GM13976 (cell line): ENCODE measurements around the gene SAMD3.
"Not testable (repeated sequence)": the region's sequence is repeated elsewhere in the genome, so short reads cannot be mapped to it uniquely, and the experiment has no call there.

Experiments used
- DNase-seq: peaks from one replicate; pipeline ENCODE4 v3.0.0; 2012; ENCODE audit warnings: low spot score
- CTCF ChIP-seq: IDR thresholded peaks from 2 replicates; pipeline ENCODE4 v1.5.1; 2012; ENCODE audit warnings: borderline replicate concordance, mild to moderate bottlenecking; ENCODE audit not compliant: insufficient read depth; ENCODE audit errors: extremely low read depth, missing control alignments, control extremely low read depth
- in situ Hi-C: fragments of 300-500 bp; cut with MboI; formaldehyde crosslinking; loops from one replicate; pipeline ENCODE4 v1.12.0; 2022; ENCODE audit warnings: low sequenced_read_pairs, mixed read lengths, inconsistent platforms; ENCODE audit not compliant: unreplicated experiment

The SAMD3 gene

DNA sequence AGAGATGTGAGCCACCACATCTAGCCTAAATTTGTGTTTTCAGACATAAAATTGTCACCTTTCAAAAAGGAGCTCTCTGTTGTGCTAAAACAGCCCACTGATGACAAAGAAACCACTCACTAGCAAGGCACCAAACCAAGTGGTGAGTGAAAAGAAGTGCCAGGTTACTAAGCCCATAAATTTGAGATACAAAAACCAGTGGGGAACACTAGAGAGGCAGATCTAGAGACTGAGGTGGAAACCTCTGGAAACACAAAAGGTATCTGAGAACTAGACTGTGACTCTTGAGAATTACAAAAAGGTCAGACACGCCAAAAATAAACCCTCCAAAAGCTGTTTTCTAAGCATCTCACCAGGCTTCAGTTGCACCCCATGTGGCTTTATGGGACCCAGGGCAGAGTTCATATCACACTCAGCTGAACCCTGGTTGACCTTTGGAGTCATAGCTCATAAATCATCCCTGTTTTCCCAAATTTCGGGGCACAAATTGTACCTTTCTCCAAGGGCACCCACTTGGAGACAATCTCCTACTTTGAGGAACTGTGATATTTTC, 24.2 kb downstream of the SAMD3 start:
- TF ChIP-seq CTCF: no peak
- DNase-seq: no peak
- in situ Hi-C loops: no loop called here

DNA sequence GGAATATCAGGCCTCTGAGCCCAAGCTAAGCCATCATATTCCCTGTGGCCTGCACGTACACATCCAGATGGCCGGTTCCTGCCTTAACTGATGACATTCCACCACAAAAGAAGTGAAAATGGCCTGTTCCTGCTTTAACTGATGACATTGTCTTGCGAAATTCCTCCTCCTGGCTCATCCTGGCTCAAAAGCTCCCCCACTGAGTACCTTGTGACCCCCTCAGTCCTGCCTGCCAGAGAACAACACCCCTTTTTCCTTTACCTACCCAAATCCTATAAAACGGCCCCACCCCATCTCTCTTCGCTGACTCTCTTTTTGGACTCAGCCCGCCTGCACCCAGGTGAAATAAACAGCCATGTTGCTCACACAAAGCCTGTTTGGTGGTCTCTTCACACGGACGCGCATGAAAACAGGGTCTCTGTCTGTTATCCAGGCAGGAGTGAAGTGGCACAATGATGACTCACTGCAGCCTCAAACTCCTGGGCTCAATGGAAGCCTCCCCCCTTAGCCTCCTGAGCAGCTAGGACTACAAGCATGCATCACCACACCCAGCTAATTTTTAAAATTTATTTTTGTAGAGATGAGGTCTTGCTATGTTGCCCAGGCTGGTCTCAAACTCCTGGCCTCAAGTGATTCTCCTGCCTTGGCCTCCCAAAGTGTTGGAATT, 24.8 kb downstream of the SAMD3 start:
- in situ Hi-C loops, DNase-seq: not testable (repeated sequence)

- DNase-seq, in situ Hi-C loops: not testable (repeated sequence)
These were observed 28.3 kb downstream of the SAMD3 start for GRCh38 chr6:130194434-130194833.

DNA sequence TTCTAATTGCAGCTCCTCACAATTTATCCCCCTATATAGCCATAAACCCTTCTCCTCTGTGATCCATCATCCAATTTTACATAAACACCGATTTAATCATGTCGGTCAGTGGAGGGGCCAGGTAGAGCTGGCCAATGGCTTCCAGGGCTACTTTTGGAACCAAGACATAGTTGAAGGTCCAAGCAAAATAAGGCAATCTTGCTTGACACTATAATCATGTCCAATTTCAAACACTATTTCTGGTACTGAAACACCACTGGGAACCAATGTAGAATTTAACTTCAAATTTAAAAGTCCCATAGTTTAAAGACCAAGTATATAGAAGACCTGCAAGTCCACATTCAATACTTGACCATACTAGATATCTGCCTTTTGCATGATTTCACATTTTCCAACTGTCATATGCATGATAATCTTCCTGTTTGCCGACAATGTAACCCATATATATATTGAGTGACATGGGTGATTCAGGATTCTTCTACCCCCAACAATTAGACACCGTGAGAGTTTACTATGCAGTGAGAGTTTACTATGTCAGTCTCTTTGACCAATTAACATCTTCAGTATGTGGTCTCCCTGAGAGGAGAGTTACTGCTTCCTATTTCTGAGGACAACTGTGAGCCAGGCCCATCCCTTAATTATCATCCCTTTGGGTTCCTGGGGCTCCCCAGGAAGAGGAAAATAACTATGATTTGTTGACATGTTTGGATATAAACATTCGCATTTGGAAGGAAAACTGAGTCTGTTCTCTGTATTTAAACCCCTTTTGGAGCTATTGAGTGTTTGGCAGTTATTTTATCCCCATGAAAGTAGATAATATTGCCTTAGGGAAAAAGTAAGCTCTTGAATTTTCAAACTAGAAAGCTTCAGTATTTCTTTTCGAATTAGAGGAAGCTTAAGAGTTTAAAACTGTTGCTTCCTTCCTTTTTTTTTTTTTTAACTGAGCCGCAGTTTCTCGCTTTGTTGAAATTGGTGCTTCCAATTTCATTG, 31.8 kb downstream of the SAMD3 start:
- in situ Hi-C loops: no loop called here
- DNase-seq: no peak
- TF ChIP-seq CTCF: no peak

DNA sequence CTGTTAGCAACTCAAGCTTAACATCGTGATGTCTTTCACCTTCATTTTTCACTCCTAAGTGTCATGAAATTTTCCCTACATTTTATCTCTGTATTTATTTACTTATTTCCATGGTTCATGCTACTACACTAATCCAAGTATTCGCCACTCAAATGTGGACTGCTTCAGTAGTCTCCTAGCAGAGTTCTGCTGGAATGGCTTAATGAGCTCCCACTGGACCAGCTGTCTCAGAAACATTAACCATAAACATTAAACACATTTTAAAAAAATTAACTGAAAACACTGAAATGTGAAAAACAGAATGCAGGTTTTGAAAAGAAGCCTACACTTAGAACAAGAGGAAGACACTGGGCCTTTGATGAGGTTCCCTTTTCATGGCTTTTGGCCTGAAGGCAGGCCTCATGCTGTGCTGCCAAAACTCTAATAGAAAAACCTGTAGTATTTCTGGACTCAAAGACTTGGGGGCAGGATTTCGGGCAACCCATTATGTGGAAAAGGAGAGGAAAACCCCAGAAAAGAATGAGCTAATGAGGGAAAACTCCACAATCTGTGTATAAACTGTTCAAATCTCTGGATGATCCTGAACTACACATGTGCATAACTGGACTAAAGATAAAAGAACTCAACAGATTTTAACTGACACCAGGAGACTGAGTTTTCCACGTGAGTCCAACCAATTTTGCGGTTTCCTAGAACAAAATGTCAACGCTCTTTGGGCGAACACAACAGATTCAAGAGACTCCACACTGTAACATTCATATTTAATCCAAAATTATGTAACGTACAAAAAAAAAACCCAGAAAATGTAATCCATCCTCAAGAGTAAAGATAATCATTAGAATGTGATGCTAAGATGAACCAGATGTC, 33.0 kb downstream of the SAMD3 start:
- in situ Hi-C loops: no loop called here
- no peak for DNase-seq
- TF ChIP-seq CTCF: no peak

DNA sequence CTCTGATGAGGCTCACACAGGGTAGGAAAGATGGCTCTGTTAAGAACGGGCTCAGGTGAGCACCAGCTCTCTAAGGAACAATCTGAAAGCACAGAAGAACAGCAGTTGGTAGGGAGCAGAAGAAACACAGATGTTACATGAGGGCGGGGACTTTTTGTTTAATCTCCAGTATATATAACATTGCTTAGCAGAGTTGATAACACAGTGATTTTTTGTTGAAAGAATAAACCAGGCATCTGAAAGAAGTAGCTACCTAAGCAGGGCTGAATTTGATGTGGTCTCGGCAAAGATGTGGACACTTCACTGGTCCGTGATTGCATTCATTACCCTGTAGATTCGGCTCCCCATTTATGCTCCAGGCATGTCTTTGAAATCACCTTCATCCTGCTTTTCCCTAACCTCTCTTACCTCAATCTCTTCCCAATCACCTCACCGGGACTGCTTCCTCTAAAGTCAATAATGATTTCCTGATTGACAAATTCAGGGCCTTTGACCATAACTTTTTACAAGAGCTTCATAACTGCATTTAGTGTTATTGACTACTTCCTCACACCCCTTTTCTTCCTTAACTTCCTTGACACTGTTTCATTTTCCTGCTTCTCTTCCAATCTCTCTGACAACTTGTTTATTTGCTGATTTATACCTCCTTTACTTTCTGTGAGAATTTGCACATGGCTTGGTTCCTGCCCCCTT, 34.4 kb downstream of the SAMD3 start:
- no peak for DNase-seq
- in situ Hi-C loops: no loop called here
- TF ChIP-seq CTCF: no peak
